ENCODE data around the gene RNF183.

GRCh38 chr9:113269871-113270270 lies 33.3 kb downstream of the RNF183 start:
- TF ChIP-seq CTCF (conservative IDR thresholded peaks at IDR 0.05) (no peak), ZFX (IDR thresholded peaks at IDR 0.05) (no peak)

Data from C4-2B (cell line).